Mammary epithelial cell (primary cell): ENCODE results near the gene EI24.

Experiments
- CTCF ChIP-seq, 2 donors: IDR thresholded peaks in 1 of 2; conservative IDR thresholded peaks in 1 of 2; 2 replicates each; pipeline ENCODE4 v1.5.1; 2011 to 2012; ENCODE audit warnings: inconsistent platforms in 2 of 2, low read length in 2 of 2, mild to moderate bottlenecking in 2 of 2, control low read depth in 1 of 2, low read depth in 1 of 2; ENCODE audit not compliant: insufficient read depth in 1 of 2; ENCODE audit errors: extremely low read depth in 1 of 2
- EZH2 ChIP-seq: IDR thresholded peaks from 2 replicates; pipeline ENCODE4 v1.6.1; 2012; ENCODE audit warnings: low read length, inconsistent platforms, borderline replicate concordance

- TF ChIP-seq CTCF (conservative IDR thresholded peaks at IDR 0.05 in 1 of 2, IDR thresholded peaks at IDR 0.05 in 1 of 2; ENCODE audit: extremely low read depth in 1 of 2, insufficient read depth in 1 of 2, low read depth in 1 of 2, low read length in 2 of 2): no peak
- no peak for TF ChIP-seq EZH2
Measured at GRCh38 chr11:125618383-125618782, 49.1 kb downstream of the EI24 start.
